GM19099 (cell line): ENCODE measurements around the gene KRTAP2-3.
"Not testable (repeated sequence)": the region's sequence is repeated elsewhere in the genome, so short reads cannot be mapped to it uniquely, and the experiment has no call there.

Experiments
- POLR2A ChIP-seq: IDR thresholded peaks from 3 replicates; pipeline ENCODE4 v1.6.1; 2011; ENCODE audit warnings: low read depth; ENCODE audit not compliant: insufficient read length; ENCODE audit errors: extremely low read depth

The KRTAP2-3 gene, protein sequence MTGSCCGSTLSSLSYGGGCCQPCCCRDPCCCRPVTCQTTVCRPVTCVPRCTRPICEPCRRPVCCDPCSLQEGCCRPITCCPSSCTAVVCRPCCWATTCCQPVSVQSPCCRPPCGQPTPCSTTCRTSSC

DNA sequence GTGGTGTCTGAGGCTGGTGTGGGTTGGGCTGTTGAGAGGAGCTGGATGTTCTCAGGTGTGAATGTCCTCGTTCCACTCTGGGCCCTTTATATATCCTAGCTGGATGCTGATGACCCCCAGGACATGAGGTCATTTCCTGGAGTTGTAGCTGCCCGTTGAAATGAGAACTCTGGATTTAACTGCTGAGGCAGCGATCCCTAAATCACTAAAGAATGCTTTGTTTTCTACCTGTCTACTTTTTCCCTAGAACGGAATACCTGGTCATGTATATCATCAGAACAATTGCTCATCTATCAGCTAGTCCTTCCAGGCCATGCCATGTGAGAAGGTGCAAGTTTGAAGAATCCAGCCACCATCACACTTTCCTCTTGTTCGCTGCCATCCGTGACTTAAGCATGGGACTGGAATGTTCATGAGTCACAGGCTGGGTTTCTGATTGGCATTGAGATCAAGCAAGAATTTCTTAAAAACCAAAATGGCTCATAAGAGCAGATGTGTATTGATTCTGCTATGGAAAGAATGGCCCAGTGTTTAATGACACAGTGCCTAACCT is at the start of gene KRTAP2-3:
Gene KRTAP2-3 (minus strand): TSS at position 63 of the 553 bp plus-strand sequence. CDS start 64 bp downstream, outside the sequence.
- TF ChIP-seq POLR2A = no peak

DNA sequence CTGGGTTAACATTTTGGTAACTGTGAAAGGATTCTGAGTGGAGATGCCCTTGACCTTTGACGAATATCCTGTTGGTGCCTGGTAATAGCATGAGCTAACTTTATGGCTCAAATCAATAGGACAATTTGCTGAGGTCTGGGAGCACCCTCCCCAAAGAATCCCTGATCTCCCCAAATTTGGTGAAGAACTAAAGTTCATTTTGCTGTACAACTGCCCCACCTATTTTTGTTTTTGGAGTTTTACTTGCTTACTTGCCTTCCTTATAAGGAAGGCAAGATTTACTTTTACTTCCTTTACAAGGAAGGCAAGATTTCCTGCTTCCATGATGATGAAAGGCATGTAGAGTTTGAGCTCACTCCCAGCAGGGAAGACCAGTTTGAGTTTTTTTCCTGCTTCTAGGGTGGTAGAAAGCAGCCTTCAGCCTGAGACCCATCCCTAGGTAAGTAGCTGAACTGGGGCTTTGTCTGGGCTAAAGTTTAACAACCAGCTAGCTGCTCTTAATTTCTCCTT is 48.1 kb upstream of the KRTAP2-3 start:
- TF ChIP-seq POLR2A = no peak

DNA sequence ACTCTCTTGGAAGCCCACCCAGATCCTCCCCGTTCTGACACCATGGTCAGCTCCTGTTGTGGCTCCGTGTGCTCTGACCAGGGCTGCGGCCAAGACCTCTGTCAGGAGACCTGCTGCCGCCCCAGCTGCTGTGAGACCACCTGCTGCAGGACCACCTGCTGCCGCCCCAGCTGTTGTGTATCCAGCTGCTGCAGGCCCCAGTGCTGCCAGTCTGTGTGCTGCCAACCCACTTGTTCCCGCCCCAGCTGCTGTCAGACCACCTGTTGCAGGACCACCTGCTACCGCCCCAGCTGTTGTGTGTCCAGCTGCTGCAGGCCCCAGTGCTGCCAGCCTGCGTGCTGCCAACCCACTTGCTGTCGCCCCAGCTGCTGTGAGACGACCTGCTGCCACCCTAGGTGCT is 45.4 kb upstream of the KRTAP2-3 start, which contains the start of gene KRTAP4-9:
Gene KRTAP4-9 (plus strand): TSS at position 43 of the 400 bp plus-strand sequence. CDS start 0 bp downstream, at position 43.
- TF ChIP-seq POLR2A = not testable (repeated sequence)

DNA sequence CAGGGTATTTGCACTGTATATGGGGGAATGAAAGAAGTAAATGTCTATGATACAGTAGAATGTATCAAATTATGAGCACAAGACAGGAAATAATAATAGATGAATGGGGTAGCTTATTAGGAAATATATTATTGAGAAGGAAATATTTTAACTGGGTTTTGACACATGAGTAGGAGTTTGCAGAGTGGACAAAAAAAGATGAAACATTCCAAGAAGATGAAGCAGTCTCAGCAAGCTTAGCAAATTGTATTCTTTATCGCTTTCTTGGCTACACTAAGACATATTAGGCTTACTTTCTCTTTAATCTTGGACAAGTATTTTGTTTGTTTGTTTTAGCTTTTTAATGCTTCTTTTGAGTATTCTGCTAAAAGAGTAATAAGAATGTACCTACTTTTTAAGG is 44.0 kb upstream of the KRTAP2-3 start:
- TF ChIP-seq POLR2A = no peak

DNA sequence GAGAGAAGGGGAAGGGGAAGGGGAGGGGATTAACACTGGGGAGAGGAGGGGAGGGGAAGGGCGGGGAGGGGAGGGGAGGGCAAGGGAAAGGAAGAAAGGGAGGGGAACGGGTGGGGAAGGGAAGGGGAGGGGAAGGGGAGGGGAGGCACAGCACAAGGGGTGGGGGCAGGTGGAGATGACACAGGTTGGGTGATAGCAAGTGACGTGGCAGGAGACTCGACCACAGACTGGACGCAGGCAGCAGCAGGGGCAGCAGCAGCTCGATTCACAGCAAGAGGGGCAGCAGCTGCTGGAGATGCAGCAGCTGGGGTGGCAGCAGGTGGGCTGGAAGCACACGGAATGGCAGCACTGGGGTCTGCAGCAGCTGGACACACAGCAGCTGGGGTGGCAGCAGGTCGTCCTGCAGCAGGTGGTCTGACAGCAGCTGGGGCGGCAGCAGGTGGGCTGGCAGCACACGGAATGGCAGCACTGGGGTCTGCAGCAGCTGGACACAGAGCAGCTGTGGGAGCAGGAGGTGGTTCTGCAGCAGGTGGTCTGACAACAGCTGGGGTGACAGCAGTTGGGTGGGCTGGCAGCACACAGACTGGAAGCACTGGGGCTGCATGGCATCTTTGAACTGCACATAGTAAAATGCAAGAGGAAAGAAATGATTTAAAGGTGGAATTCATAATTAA is 41.8 kb upstream of the KRTAP2-3 start, which contains the start of gene KRTAP4-16:
Gene KRTAP4-16 (minus strand): TSS at position 624 of the 674 bp plus-strand sequence. CDS start 0 bp downstream, at position 624.
- no peak for TF ChIP-seq POLR2A

DNA sequence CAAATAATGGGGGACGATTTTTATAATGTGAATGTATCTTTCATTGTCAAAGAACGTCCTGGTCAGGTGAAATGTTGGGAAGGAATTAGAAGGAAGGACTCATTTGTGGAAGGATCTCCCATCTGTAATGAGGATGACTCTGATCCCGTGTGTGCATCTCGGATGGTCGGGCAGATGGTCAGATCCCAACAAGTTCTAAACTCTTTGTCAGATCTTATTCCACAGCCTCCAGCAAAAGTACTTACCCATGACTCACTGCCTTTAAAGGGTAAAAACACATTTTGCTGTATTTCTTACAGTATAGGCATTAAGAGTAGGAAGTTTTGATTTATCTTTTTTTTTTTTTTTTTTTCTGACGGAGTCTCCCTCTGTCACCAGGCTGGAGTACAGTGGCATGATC is 38.6 kb upstream of the KRTAP2-3 start:
- TF ChIP-seq POLR2A = no peak

DNA sequence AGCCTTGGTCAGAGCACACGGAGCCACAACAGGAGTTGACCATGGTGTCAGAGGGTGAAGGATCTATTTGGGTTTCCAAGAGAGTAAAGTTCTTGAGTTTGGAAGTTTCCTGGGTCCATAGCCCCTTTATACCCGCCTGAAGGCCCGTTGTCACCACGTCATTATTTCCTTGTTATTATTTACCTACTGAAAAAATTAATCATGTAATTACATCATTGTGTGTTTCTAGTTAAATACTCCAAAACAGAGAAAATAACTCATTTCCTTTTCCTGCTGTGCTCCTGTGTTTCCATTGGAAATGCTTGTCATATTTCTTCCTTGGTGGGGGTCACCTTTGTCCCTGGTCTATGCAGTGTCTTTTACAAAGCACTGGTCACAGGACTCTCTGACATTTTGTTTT is 38.1 kb upstream of the KRTAP2-3 start, which contains the start of gene KRTAP4-8:
Gene KRTAP4-8 (minus strand): TSS at position 101 of the 400 bp plus-strand sequence. CDS start 58 bp downstream, at position 43.
- no peak for TF ChIP-seq POLR2A

DNA sequence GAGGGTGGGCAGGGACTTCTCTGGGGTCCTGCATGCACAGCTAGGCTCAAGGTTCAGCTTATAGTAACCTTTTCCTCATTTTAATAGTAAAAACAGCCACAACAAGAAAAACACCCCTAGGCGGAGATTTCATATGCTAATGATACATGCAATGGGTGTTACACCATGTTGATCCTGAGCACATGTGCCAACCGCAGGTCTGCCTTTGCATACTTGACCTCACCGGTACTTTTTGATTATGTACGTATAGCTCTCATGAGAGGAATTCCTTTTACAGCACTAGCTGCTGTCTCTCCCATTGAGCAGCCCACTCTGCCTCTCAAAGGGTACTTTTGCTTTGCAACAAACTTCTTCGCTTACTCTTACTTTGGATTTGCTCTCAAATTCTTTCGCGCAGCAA is 36.1 kb upstream of the KRTAP2-3 start:
- TF ChIP-seq POLR2A = no peak

DNA sequence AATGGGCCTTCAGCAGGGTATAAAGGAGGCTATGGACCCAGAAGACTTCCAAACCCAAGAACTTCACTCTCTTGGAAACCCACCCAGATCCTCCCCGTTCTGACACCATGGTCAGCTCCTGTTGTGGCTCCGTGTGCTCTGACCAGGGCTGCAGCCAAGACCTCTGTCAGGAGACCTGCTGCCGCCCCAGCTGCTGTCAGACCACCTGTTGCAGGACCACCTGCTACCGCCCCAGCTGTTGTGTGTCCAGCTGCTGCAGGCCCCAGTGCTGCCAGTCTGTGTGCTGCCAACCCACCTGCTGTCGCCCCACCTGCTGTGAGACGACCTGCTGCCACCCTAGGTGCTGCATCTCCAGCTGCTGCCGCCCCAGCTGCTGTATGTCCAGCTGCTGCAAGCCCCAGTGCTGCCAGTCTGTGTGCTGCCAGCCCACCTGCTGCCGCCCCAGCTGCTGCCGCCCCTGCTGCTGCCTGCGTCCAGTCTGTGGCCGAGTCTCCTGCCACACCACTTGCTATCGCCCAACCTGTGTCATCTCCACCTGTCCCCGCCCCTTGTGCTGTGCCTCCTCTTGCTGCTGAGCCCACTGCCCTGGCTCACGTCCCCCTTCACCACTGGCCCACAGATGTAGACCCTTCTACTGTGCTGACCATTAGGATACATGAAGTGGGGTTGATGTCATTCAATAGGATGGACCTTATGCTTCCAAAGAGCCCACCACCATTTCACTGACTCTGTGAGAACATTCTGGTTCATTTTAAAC is 24.4 kb upstream of the KRTAP2-3 start, which contains the start of gene KRTAP4-7:
Gene KRTAP4-7 (plus strand): TSS at position 51 of the 757 bp plus-strand sequence. CDS start 57 bp downstream, at position 108.
- not testable (repeated sequence) for TF ChIP-seq POLR2A

DNA sequence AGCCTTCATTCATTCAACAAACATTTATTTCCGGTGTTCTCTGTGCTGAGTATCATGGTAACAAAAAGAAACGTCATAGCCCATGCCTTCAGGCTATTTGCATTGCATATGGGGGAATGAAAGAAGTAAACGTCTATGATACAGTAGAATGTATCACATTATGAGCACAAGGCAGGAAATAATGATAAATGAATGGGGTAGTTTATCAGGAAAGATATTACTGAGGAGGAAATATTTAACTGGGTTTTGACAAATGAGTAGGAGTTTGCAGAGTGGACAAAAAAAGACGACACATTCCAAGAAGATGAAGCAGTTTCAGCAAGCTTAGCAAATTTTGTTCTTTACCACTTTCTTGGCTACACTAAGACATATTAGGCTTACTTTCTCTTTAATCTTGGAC is 22.7 kb upstream of the KRTAP2-3 start:
- TF ChIP-seq POLR2A = no peak

DNA sequence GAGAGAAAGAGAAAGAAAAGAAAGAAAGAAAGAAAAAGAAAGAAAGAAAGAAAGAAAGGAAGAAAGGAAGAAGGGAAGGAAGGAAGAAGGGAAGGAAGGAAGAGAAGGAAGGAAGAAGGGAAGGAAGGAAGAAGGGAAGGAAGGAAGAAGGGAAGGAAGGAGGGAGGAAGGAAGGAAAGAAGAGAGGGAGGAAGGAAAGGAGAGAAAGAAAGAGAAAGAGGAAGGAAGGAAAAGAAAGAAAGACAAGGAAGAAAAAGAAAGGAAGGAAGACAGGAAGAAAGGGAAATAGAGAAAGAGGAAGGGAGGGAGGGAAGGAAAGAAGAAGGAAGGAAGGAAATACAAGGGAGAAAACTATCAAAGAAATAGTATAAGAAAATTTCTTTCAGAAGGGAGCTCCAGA is 16.9 kb upstream of the KRTAP2-3 start:
- no peak for TF ChIP-seq POLR2A

DNA sequence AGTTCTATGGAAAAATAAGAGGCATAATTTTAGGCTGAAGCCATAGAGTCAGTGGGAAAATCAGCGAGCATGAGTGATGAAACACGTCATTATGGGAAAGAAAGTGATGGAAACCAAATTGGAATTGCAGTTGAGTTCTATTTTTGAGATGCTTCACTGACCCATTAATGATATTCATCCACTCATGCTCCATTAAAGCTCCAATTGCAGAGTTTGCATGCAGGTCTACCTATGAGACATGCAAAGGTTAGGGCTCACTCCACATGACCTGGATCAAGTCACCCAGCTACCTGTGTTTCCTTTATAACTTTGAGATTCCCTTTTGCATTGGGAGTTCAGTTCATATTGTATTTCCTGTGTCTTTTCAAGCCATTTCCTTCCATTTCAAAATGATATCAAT is 13.8 kb upstream of the KRTAP2-3 start:
- no peak for TF ChIP-seq POLR2A

DNA sequence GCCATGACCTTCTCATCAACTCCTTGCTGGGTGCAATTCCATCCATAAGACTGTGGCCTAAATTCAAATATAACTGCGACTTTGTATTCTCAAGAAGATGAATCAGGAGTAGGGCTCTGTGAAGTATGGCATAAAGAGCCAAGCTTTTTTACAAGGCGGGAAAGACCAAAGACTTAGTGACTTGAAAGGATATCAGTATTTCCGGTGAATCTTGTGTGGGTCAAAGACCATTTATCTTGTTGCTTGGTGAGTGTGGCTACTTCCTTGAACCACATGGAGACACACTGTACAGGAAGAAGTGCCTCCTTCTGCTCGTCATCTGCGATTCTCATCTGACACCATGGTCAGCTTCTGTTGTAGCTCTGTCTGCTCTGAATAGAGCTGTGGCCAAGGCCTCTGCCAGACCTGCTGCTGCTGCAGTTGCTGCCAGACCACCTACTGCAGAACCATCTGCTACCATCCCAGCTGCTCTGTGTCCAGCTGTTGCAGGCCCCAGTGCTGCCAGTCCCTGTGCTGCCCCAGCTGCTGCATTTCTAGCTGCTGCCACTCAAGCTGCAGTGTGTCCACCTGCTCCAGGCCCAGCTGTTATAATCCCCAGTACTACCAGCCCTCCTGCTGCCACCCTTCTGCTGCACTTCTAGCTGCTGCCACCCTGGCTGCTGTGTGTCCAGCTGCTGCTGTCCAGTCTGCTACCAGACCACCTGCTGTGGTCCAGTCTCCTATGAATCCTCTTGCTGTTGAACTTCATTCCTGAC is 11.9 kb upstream of the KRTAP2-3 start:
- TF ChIP-seq POLR2A = no peak

DNA sequence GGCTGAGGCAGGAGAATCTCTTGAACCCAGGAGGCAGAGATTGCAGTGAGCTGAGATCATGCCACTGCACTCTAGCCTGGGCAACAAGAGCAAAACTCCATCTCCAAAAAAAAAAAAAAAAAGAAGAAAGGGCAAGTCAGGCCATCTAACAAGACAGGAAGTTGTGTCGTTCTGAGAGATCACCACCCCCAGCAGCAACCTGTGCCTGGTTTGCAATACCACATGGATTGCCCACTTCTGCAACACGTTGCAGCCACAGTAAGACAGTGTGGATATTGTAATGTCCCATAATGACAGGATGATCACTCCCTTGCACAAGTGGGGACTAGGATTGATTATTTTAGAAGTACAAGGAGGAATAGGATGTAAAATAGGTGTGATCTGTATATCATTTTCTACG is 9.1 kb upstream of the KRTAP2-3 start:
- TF ChIP-seq POLR2A = no peak

DNA sequence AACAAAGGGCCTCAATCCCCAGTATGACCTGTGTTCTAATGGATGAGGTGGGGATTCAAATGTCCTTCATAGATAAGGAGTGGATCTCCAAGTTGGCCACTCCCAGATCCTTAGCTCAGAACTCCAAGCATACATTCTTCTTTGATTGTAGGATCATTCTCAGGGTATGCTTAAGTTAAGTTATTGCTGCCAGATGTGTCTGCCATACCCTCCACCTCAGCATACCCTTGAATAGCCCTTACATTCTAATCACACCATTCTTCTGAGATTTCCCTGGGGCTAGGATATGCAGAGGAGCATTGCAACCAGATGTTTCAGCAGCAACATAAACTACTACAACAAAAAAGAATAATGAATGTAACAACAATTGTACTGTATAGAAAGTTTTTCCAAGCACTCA is 7.4 kb upstream of the KRTAP2-3 start:
- no peak for TF ChIP-seq POLR2A
